ENCODE data around the gene GDAP1L1.
"Not testable (repeated sequence)": the region's sequence is repeated elsewhere in the genome, so short reads cannot be mapped to it uniquely, and the experiment has no call there.

The GDAP1L1 gene

DNA sequence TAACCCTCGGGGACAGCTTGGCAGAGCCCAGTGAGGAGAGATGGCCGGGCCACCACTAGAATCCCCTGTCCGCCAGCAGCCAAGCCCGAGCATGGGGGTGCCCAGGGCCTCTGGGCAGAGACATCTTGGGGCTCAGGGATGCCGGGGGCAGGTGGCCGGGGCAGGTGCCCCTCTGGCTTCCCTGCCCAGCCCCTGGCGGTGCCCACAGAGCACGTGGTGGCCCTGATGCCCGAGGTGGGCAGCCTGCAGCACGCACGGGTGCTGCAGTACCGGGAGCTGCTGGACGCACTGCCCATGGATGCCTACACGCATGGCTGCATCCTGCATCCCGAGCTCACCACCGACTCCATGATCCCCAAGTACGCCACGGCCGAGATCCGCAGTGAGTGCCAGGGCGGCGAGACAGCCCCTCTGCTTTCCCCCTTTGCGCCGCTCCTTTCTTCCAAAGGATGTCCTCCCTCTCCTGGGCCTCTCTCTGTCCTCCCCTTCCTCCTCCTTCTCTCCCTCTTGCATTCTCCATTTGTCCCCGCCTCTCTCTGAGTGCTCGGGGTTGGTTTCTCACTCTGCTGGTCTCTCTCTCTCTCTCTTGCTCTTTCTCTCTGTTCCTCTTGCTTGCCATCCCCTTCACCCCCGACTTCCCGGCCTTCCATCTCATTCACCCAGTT lies 11.2 kb downstream of the GDAP1L1 start:
- DNase-seq, result no peak

DNA sequence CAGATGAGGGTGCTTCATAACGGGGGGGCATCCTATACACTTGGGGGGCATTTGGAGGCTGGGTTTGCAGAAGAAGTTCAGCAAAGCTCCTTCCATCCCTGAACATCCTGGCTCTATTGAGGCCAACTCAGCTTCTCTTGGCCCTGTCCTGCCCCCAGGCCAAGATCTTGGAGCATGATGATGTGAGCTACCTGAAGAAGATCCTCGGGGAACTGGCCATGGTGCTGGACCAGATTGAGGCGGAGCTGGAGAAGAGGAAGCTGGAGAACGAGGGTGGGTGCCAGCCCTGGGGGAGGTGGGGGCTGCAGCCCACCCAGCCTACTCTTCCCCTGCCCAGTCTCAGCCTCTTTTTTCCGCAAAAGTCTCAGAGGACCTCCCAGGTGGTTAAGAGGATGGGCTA lies 17.2 kb downstream of the GDAP1L1 start:
- DNase-seq, result no peak

DNA sequence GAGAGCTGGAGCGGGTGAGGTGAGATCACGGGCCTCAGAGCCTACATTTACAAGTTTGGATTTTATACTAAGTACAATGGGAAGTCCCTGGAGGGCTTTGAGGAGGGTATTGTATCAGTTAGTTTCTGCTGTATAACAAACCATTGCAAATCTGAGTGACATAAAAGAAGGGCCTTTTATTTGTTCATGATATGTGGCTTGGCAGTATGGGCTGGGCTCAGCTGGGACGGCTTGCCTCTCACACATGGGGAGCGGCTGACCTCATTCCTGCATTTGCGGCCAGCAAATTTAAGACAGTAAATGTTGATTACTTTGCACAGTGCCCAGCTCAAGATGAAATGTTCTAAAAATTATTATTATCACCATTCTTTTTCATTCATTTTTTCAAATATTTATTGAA lies 21.7 kb downstream of the GDAP1L1 start:
- DNase-seq, result no peak

DNA sequence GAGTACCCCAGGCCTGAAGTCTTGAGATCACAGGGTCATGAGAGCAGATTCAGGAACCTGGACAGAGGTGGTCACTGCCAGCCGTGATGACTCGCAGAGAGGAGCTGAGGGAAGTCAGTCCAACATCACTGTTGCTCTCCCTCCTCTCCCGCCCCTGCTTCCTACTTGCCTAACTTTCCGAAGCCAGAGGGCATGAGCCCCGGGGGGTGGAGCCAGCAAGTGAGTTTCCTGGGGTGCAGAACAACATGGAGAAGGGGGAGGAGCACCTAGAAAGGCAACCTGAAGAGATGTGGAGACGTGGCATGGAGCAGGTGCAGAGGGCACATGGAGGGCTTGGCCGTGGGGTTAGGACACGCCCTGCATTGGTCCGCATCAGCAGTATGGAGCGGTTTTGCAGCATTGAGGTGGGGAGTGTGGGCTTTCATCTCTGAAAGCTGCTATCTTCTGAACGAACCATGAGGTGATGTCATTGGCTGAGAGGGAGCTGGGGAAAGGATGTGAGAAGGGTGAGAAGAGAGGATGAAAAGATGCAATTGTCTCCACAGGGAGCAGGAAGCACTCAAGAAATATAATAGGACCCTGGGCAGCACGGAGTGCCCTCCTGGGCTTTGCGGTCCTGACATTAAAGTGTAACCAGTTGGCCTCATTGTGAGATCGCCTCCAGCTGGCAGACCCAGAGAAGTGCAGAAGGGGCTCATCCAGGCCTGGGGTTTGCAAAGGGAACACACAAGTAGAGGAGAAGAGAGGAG lies 25.0 kb downstream of the GDAP1L1 start:
- no peak for DNase-seq

DNA sequence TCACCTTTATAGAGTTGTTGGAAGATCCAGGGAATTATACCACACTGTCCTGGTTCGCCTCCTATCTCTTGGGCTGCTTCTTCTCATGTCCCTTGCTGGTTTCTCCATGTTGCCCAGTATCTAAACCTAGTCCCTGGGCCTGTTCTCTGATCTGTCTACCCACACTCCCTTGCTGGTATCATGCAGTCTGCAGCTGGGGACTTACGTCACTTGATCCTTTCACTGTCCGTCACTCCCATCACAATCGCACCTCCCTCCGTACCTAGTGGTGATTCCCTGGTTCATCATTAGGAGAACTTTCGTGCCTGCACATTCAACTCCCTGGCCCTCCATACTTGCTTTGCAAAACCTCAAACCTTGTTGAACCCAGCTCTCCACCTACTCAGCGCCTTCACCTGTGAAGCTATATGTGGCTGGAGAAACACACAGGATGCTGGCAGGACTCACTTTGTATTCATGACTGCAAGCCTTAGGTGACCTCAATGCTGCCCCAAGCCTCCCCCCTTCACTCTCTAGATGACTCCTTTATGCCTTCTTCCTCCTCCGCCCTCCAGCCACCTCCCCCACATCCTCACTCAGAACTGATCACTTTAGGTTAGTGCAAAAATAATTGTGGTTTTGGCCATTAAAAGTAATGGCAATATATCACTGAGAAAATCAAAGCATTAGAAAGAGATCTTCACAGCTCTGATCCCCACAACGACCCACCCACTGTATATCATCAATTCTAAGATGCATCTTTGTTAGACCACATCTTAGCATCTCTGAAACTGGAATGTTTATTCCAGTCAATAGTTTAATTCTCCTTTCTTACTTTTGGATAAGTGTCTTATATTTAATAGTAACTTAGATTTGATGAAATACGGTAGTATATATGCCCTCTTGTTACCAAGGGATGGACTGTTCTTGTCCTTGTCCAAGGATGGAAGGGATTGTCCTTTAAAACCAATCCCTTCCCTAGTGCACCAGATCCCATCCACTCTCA lies 26.4 kb downstream of the GDAP1L1 start:
- no peak for DNase-seq

DNA sequence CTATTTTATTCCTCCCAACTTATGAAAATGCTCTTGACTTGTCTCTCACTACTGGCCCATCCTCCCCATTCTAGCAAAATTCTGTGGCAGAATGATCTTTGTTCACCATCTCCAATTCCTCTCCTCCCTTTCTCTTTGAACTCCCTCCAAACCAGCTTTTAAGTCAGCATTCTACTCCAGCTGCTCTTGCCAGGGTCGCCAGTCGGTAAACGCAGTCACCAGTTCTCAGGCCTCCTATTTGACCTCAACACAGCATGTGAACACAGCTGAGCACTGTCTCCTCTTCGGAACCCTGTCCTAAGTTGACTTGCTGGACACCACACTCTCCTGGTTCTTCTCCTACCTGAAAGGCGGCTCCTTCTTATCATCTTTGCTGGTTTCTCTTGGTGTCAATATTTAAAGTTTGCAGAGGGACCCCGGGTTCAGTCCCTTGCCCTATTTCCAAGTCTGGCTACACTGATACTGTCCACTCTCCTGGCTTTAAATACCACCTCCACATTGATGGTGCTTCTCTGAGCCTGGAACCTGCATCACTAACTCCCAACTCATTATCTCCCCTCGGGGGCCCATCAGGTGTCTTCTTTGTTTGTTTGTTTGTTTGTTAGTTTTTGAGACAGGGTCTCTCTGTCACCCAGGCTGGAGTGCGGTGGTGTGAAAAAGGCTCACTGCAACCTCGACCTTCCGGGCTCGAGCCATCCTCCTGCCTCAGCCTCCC lies 27.4 kb downstream of the GDAP1L1 start:
- no peak for DNase-seq

DNA sequence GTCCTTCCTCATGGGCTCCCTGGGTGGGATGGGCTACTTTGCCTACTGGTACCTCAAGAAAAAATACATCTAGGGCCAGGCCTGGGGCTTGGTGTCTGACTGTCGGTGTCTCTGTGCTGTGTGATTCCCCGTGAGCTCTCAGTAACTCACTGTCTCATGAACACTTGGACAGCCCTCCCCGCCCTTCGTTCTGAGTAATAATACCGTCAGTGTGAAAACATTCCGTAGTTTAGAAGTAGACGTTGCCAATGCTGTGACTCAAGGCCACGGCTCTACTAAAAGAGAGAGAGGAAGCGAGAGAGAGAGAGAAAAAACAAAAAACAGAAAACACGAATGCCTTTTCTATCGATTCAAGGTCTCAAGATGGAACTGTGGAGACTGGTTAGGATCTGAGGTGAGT lies 32.1 kb downstream of the GDAP1L1 start:
- DNase-seq, result no peak

DNA sequence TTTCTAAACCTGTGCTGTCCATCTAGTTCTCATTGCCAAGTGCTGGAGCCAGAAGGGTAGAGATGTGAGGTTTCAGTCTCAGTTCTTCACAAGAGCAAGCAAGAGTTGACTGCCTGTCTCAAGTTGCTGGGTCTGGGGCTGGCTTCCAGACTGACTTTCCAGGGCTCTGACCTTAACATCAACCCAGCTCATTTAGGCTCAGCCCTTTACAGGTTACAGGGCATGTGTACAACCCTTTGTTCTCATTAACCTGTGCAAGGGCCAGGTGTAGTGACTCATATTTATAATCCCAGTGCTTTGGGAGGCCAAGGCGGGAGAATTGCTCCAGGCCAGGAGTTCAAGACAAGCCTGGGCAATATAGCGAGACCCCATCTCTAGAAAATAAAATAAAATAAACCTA lies 33.3 kb downstream of the GDAP1L1 start:
- no peak for DNase-seq

DNA sequence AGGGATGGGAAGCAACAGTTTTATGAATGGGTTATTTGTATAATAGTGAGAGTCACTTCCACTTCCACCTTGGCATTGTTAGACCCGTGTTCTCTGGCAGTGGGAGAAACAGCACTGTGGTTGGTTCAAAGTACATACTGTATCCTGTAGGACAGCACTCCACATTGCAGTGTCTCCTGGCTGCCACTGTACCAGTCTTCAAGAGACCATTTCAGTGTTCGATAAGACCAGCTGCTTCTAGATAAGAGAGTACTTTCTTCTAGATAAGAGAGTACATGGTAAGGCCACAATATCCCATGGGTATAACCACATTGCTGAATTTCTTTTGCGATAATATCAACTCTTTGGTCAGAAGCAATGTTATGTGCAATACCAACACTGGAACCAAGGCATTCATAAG lies 35.1 kb downstream of the GDAP1L1 start:
- no peak for DNase-seq

DNA sequence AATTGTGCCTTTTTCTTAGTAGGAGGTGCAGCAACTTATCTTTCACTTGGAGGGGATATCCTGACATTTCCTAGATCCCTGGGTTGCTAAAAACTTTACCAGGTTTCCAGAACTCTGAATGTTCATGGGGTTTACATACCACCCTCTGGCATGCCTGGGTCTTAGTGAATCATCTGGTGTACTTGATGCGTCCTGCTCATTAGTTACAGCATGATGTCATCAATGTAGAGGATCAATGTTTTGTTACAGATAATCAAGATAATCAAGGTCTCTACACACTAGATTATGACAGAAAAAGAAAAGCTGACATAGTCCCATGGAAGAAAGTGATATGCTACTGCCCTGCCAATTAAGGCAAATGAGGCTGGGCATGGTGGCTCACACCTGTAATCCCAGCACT lies 36.9 kb downstream of the GDAP1L1 start:
- DNase-seq, result no peak

DNA sequence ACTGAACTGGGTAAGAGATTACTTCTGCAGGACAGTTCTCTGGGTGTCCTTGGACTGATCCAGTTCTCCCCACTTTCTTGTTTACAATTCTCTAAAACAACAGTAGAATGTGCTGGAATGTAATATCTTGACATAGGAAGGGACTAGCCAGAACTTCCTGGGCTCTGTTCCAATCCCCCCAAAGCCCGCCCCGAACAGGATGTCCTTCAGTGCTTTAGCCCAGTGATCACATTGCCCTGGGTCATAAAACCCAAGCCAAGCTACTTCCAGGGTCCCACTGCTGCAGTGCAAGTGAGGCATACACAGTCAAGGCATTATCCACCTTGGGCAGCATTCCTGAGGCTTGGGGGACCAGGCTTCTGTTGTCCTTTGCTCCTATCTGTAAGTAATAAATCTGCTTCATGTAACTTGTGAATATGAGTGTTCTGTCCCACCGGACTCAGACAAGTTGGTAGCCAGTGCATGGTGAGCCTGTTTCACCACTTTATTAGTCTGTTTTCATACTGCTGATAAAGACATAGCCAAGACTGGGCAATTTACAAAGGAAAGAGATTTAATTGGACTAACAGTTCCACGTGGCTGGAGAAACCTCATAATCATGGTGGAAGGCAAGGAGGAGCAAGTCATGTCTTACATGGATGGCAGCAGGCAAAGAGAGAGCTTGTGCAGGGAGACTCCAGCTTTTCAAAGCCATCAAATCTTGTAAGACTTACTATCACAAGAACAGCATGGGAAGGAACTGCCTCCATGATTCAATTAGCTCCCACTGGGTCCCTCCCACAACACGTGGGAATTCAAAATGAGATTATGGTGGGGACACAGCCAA lies 40.4 kb downstream of the GDAP1L1 start:
- no peak for DNase-seq

DNA sequence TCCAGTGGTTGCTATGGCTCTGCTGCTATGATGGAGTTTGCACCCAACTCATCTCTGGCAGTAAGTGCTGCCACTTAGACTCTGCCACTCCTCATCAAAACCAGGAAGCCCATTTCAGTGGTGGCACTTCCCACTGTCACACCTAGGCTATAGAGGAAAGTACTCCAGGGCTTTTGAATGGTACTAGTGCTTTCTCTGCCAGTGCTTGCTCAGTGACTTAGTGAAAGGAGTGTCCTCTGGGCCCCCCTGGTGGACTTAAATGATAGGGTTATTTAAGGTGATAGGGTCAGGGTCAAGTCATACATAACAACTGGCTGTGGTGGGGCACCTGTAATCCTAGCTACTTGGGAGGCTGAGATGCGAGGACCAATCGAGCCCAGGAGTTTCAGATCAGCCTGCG lies 41.1 kb downstream of the GDAP1L1 start:
- no peak for DNase-seq

DNA sequence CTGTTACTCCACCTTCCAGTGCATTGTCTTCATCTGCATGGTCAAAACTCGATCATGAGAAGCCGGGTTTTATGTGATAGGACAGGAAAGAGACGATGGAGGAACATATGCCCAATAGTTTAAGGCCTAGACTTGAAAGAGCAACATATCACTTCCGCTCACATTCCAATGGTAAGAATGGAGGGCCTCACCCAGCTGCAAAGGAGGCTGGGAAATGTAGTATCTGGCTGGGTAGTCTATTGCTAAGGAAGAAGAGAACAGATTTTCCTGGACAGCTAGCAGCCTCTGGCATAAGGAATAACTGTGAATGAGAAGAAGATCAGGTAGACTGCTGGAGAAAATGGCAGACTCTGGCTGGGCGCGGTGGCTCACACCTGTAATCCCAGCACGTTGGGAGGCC lies 44.6 kb downstream of the GDAP1L1 start:
- no peak for DNase-seq

DNA sequence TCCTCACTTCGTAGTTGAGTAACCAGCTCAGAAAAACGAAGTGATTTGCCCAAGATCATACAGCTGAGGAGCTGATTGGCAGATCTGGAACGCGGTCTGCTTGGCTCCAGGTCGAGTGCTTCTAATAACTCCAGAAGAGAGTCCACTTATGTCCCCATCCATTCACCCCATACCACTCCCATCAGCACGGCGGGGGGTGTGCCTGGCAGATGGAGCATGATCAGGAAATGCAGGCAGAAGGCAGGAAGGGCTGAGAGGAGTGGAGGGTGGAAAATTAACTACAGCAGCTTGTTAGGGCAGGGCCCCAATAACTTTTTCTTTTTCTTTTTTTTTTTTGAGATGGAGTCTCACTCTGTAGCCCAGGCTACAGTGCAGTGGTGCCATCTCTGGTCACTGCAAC lies 48.9 kb downstream of the GDAP1L1 start:
- DNase-seq, result no peak

DNA sequence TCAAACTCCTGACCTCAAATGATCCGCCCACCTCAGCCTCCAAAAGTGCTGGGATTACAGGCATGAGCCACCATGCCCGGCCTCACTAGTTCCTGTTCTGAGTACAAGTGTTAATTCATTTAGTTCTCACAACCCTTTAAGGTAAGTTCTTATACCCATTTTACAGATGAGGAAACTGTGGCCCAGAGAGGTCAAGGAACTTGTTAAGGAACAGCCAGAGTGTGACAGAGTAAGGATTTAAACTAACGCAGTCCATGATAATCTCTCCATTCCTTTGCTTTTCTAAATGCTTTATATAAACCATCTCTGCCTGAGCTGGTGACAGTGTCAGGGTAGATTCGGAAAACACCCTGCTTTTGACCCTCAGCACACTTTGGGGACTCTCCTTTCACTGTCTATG lies 50.6 kb downstream of the GDAP1L1 start:
- DNase-seq, result no peak

DNA sequence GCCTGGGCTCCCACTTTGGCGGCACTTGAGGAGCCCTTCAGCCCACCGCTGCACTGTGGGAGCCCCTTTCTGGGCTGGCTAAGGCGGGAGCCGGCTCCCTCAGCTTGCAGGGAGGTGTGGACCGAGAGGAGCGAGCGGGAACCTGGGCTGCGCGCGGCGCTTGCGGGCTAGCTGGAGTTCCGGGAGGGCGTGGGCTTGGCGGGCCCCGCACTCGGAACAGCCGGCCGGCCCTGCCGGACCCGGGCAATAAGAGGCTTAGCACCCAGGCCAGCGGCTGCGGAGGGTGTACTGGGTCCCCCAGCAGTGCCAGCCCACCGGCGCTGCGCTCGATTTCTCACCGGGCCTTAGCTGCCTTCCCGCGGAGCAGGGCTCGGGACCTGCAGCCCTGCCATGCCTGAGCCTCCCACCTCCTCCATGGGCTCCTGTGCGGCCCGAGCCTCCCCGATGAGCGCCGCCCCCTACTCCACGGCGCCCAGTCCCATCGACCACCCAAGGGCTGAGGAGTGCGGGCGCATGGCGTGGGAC lies 52.0 kb downstream of the GDAP1L1 start:
- DNase-seq, result not testable (repeated sequence)

DNA sequence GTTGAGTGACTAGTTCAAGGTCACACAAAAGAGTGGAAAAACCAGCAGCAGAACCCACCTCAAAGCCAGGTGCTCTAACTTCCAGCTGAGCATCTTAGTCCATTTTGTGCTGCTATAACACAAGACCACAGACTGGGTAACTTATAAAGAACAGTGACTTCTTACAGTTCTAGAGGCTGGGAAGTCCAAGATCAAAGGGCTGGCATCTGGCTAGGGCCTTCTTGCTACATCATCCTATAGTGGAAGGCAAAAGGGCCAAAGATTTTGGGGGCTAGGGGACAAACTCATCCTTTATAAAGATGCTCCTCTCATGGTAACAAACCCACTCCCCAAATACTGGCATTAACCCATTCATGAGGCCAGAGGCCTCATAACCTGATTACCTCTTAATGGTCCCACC lies 54.2 kb downstream of the GDAP1L1 start:
- no peak for DNase-seq

DNA sequence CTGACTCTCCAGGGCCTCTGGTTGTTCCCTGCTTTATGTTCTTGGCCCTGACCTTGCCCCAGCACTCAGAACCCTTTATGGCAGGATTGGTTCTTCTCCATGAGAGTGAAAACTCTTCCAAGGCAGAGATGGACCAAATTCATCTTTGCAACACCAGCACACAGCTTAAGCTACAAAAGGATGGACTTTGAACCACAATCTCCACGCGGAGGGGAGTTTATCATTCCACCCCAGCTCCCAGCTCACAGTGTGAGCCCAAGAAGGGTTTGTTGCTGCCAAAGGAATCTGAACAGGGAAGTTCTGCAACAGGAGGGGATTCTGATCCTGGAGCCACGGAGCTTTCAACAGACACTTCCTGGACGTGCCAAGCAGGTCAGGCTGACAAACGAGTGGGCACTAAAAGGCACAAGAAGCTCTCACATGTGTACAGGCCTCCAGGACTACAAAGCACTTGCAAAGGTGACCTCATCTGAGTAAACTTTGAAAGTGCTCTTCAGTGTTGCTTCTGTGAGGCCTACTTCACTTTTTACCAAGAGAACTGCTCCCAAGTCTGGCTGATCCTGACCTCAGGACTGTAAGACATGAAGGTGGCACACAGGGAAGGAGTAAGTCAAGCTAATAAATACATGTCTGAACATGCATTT lies 55.0 kb downstream of the GDAP1L1 start:
- DNase-seq, result no peak

DNA sequence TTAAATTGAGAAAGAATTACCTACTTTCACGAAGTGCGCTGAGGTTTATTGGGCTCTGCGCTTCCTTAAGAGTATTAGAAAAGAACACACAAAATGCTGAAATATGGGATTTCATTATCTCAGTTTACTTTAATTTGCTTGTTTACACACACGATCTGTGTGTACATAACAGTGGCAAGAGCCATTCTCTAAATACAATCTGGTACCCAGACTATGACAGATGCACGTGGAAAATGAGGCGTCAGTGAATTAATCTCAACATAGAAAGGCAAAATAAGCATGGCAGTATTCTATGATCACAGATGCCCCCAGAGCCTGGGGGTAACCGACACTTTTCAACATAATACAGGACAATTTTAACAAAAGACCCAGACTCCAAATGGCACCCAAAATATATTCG lies 55.6 kb downstream of the GDAP1L1 start:
- DNase-seq, result no peak

DNA sequence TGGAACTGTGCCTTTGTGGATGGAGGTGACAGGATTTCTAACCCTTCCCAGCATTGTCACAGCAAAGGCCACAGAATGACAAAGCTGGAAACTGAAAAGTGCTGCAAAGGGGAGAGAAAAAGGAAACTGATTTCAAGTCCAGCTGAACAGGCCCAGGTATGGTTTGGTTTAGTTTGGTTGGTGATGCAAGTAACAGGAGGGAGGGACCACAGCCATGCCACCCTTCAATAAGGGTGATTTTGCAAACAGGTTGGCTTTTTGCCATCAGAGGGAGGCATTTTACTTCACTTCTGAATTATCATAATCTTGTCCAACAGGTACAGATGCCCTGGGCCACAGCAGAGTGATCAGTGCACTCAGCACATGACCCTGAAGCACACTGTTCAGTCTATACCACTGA lies 57.3 kb downstream of the GDAP1L1 start:
- no peak for DNase-seq

DNA sequence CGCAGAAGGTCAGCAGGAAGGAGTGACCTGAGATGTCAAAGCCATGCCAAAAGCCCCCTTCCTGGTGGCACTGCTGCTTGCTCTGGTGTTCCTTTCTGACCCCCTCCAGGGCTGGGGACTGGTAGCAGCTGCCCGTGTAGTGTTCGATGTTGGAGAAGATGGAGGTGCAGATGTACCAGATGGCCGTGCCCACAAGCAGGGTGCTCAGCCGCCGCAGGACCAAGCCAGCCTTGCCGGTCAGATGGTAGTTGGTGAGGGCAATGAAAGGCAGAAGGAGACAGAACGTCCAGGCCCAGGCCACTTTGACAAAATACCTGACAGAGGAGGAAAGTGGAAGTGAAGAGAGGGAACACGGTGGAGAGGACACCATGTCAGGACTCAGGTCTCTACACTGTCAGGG lies 59.8 kb downstream of the GDAP1L1 start:
- no peak for DNase-seq

Measured in NCI-H1694 treated with DMSO at 0.1 percent for 48 hours (cell line).